Measurements from ENCODE around the gene TNNT2.

TNNT2 gene

GRCh38 chr1:201421041-201421440 is 43.6 kb upstream of the TNNT2 start:
- Histone ChIP-seq H3K9me2 (replicated peaks; ENCODE audit: insufficient read depth, low read length) (no peaks in the 10 kb centered on the region), H3K27me3 (replicated peaks; ENCODE audit: insufficient read depth, low read length) (peaks cover 25% of the 10 kb centered on the region), H3K27ac (ENCODE audit: low read length) (no peak overlapping the region), H3K79me2 (ENCODE audit: low read length) (no peaks in the 10 kb centered on the region), H3K4me3 (ENCODE audit: low read length) (no peak overlapping the region), H2AFZ (ENCODE audit: low read length) (no peak overlapping the region), H3K4me1 (ENCODE audit: low read length) (no peaks in the 10 kb centered on the region), H3K36me3 (replicated peaks; ENCODE audit: insufficient read depth, low read length) (no peaks in the 10 kb centered on the region), H3K9me3 (replicated peaks; ENCODE audit: insufficient read depth, low read length) (no peaks in the 10 kb centered on the region), H3K9ac (ENCODE audit: low read length) (no peak overlapping the region), H4K20me1 (ENCODE audit: insufficient read depth, low read length) (no peaks in the 10 kb centered on the region), H3F3A (ENCODE audit: insufficient read depth, low read length) (no peaks in the 10 kb centered on the region), H3K4me2 (ENCODE audit: low read depth, low read length) (no peak overlapping the region)
- DNase-seq, result no peak
- no peak for TF ChIP-seq CTCF (IDR thresholded peaks at IDR 0.05; ENCODE audit: low read length)
- no peak for TF ChIP-seq EZH2phosphoT487 (IDR thresholded peaks at IDR 0.05; ENCODE audit: low read length)
- no peak for TF ChIP-seq EZH2 (optimal IDR thresholded peaks at IDR 0.05; ENCODE audit: low read depth, low read length)

- no peaks in the 10 kb centered on the region for H3K79me2 ChIP-seq (ENCODE audit: low read length)
- H3K9me2 ChIP-seq (replicated peaks; ENCODE audit: insufficient read depth, low read length), result no peaks in the 10 kb centered on the region
- no peak overlapping the region for H3K27ac ChIP-seq (ENCODE audit: low read length)
- no peaks in the 10 kb centered on the region for H3K36me3 ChIP-seq (replicated peaks; ENCODE audit: insufficient read depth, low read length)
- no peaks in the 10 kb centered on the region for H3K9me3 ChIP-seq (replicated peaks; ENCODE audit: insufficient read depth, low read length)
- H3K4me2 ChIP-seq (ENCODE audit: low read depth, low read length), result no peak overlapping the region
- no peaks in the 10 kb centered on the region for H4K20me1 ChIP-seq (ENCODE audit: insufficient read depth, low read length)
- H3F3A ChIP-seq (ENCODE audit: insufficient read depth, low read length), result no peaks in the 10 kb centered on the region
- H3K4me3 ChIP-seq (ENCODE audit: low read length), result no peak overlapping the region
- H3K9ac ChIP-seq (ENCODE audit: low read length), result no peak overlapping the region
- peaks cover 26% of the 10 kb centered on the region for H3K27me3 ChIP-seq (replicated peaks; ENCODE audit: insufficient read depth, low read length)
- TF ChIP-seq EZH2phosphoT487 (IDR thresholded peaks at IDR 0.05; ENCODE audit: low read length) (no peak), EZH2 (optimal IDR thresholded peaks at IDR 0.05; ENCODE audit: low read depth, low read length) (no peak), CTCF (IDR thresholded peaks at IDR 0.05; ENCODE audit: low read length) (no peak)
- no peaks in the 10 kb centered on the region for H3K4me1 ChIP-seq (ENCODE audit: low read length)
- no peak overlapping the region for H2AFZ ChIP-seq (ENCODE audit: low read length)
- DNase-seq, result no peak
Observed at GRCh38 chr1:201420608-201421002, 43.1 kb upstream of the TNNT2 start.

GRCh38 chr1:201419746-201420607 is 42.5 kb upstream of the TNNT2 start:
- Histone ChIP-seq H3K9me3 (replicated peaks; ENCODE audit: insufficient read depth, low read length) (no peaks in the 10 kb centered on the region), H3K27ac (ENCODE audit: low read length) (no peak overlapping the region), H3K4me3 (ENCODE audit: low read length) (no peak overlapping the region), H3K79me2 (ENCODE audit: low read length) (no peaks in the 10 kb centered on the region), H3K4me2 (ENCODE audit: low read depth, low read length) (no peak overlapping the region), H3F3A (ENCODE audit: insufficient read depth, low read length) (no peaks in the 10 kb centered on the region), H3K27me3 (replicated peaks; ENCODE audit: insufficient read depth, low read length) (peaks cover 32% of the 10 kb centered on the region), H3K9ac (ENCODE audit: low read length) (no peak overlapping the region), H3K4me1 (ENCODE audit: low read length) (no peaks in the 10 kb centered on the region), H3K9me2 (replicated peaks; ENCODE audit: insufficient read depth, low read length) (no peaks in the 10 kb centered on the region), H2AFZ (ENCODE audit: low read length) (no peak overlapping the region), H4K20me1 (ENCODE audit: insufficient read depth, low read length) (no peaks in the 10 kb centered on the region), H3K36me3 (replicated peaks; ENCODE audit: insufficient read depth, low read length) (no peaks in the 10 kb centered on the region)
- TF ChIP-seq CTCF (IDR thresholded peaks at IDR 0.05; ENCODE audit: low read length), result no peak
- TF ChIP-seq EZH2 (optimal IDR thresholded peaks at IDR 0.05; ENCODE audit: low read depth, low read length), result no peak
- TF ChIP-seq EZH2phosphoT487 (IDR thresholded peaks at IDR 0.05; ENCODE audit: low read length), result no peak
- DNase-seq, result no peak
